Measurements from ENCODE around the gene MACROD2.

The MACROD2 gene

DNA sequence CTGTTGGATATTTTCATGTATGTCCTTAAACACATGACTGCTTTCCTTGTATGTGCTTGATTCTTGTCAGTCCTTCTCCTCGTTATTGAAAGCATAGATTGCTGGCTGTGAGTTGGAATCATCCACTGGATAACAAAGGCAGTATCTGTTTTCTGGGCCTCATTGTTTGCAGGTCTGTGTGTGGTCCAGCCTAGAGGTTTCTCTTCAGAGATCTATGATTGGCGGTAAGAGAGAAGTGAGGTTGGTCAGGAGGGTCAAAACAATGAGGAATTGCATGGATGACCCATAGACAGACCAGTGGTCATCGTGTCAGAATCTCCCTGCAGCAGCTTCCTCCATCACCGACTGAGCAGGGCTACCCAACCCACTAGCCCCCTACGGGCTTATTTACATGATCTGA, 1663.0 kb downstream of the MACROD2 start:
- no peak for DNase-seq (ENCODE audit: extremely low spot score)
- TF ChIP-seq, protein P1, sequence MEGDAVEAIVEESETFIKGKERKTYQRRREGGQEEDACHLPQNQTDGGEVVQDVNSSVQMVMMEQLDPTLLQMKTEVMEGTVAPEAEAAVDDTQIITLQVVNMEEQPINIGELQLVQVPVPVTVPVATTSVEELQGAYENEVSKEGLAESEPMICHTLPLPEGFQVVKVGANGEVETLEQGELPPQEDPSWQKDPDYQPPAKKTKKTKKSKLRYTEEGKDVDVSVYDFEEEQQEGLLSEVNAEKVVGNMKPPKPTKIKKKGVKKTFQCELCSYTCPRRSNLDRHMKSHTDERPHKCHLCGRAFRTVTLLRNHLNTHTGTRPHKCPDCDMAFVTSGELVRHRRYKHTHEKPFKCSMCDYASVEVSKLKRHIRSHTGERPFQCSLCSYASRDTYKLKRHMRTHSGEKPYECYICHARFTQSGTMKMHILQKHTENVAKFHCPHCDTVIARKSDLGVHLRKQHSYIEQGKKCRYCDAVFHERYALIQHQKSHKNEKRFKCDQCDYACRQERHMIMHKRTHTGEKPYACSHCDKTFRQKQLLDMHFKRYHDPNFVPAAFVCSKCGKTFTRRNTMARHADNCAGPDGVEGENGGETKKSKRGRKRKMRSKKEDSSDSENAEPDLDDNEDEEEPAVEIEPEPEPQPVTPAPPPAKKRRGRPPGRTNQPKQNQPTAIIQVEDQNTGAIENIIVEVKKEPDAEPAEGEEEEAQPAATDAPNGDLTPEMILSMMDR (IDR thresholded peaks at IDR 0.05; ENCODE audit: control extremely low read depth, extremely low read depth, low read depth, missing control alignments) = no peak
- ChIA-PET POLR2A (no interaction called here), CTCF (interaction anchor here (2.2 kb wide), 1 partner anchor 13 kb away, joined by 7 read pairs; no protein-coding TSS in a partner anchor)

- DNase-seq (ENCODE audit: extremely low spot score) = no peak
- ChIA-PET CTCF (interaction anchor here (1.1 to 1.3 kb wide), 2 partner anchors 25 to 36 kb away, joined by 3 read pairs; no protein-coding TSS in a partner anchor), POLR2A (no interaction called here)
- TF ChIP-seq, protein P1 (IDR thresholded peaks at IDR 0.05; ENCODE audit: control extremely low read depth, extremely low read depth, low read depth, missing control alignments) = no peak
These were observed 1677.9 kb downstream of the MACROD2 start for GRCh38 chr20:15673206-15673605.

GRCh38 chr20:15674253-15675060, 1679.1 kb downstream of the MACROD2 start:
- TF ChIP-seq, protein P1 (IDR thresholded peaks at IDR 0.05; ENCODE audit: control extremely low read depth, extremely low read depth, low read depth, missing control alignments) = no peak
- POLR2A ChIA-PET = no interaction called here
- CTCF ChIA-PET = interaction anchor here (1.4 to 3.7 kb wide), 2 partner anchors 18 to 20 kb away, joined by 4 to 12 read pairs; no protein-coding TSS in a partner anchor
- no peak for DNase-seq (ENCODE audit: extremely low spot score)

GRCh38 chr20:15675061-15675514, 1679.8 kb downstream of the MACROD2 start:
- POLR2A ChIA-PET = no interaction called here
- CTCF ChIA-PET = interaction anchor here (1.4 to 3.7 kb wide), 2 partner anchors 19 to 21 kb away, joined by 4 to 12 read pairs; no protein-coding TSS in a partner anchor
- TF ChIP-seq, protein P1 (IDR thresholded peaks at IDR 0.05; ENCODE audit: control extremely low read depth, extremely low read depth, low read depth, missing control alignments) = no peak
- DNase-seq (ENCODE audit: extremely low spot score) = no peak

DNA sequence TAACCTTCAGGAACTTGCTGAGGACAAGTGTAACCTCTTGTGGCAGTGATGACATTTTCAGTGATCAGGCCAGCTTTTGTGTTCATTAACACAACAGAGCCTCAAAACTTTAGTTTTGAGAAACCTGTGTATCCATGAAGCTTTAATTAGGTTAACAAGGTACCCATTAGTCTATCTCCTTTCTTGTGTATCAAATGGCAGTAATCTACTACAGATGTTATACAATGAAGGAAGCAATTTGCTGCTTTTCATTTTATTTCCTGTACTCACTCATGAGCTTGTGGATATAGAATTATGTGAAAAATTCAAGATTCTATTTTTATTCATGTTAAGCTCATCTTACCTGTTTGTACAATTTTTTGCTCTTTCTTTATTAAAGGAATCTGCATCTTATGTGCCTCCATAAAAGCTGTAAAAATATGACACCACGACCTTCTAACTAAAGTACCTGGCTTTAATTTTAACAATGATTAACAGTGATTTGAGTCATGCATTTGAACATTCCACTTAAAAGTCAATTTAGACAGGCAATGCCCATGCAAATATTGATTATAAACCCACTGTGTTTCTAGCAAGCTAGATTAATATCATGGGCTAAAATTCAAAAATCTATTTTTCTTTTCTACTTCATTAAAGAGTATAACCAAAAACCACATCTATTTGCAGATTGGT, 1680.6 kb downstream of the MACROD2 start:
- CTCF ChIA-PET = interaction anchor here (1.0 to 3.7 kb wide), 3 partner anchors 12 to 22 kb away, joined by 3 to 12 read pairs (median 4); no protein-coding TSS in a partner anchor

DNA sequence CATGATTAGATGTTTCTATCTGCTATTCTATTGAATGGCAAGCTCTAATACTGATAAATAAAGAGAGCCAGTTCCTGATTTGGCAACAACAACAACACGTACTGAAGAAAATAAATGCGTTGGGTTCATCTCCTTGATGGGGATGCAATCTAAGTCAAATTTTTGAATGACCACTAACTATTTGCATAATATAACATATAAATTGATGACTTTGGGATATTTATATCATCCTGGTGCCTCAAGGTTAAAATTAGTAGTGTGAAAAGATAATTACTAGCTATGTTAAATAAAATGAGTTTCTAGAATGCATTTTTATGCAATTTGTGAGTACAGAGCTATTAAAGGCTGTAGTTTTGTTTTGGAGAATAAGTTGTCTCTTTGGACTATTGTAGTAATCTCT, 1681.5 kb downstream of the MACROD2 start:
- CTCF ChIA-PET = interaction anchor here (1.0 to 3.7 kb wide), 3 partner anchors 12 to 23 kb away, joined by 3 to 12 read pairs (median 3); no protein-coding TSS in a partner anchor
- DNase-seq (ENCODE audit: extremely low spot score) = no peak
- TF ChIP-seq, protein P1 (IDR thresholded peaks at IDR 0.05; ENCODE audit: control extremely low read depth, extremely low read depth, low read depth, missing control alignments) = no peak
- POLR2A ChIA-PET = no interaction called here

More for the DNA sequence above, 1680.6 kb downstream of the MACROD2 start:
- DNase-seq (ENCODE audit: extremely low spot score) = no peak
- POLR2A ChIA-PET = no interaction called here
- TF ChIP-seq, protein P1 (IDR thresholded peaks at IDR 0.05; ENCODE audit: control extremely low read depth, extremely low read depth, low read depth, missing control alignments) = no peak
